Skeletal muscle cell (primary cell): ENCODE data around the gene RGMB.
"Not testable (repeated sequence)": the region's sequence is repeated elsewhere in the genome, so short reads cannot be mapped to it uniquely, and the experiment has no call there.

ENCODE experiments used
- DNase-seq: peaks from one replicate; pipeline ENCODE4 v3.0.0-alpha.2; 2010; ENCODE audit warnings: low read depth
- H3K4me3 ChIP-seq: 2 replicates; pipeline ENCODE4 v1.5.1; 2011; ENCODE audit warnings: low read depth, mild to moderate bottlenecking, control low read depth, low read length, moderate library complexity

RGMB gene

GRCh38 chr5:98773464-98774191 lies at the start of gene RGMB:
TSS of gene RGMB (plus strand) at chr5:98773663. CDS start at chr5:98774071, 408 bp downstream.
- peak; percentile 100 for DNase-seq
- peak within 1 kb of the TSS; percentile 83 for H3K4me3 ChIP-seq

- no peak for DNase-seq
- no peak overlapping the region for H3K4me3 ChIP-seq
These were observed 47.2 kb upstream of the RGMB start for GRCh38 chr5:98726258-98726657.

GRCh38 chr5:98727686-98728085 lies 45.8 kb upstream of the RGMB start:
- no peak overlapping the region for H3K4me3 ChIP-seq
- DNase-seq, result no peak

GRCh38 chr5:98734646-98735045 lies 38.8 kb upstream of the RGMB start:
- DNase-seq, result no peak
- H3K4me3 ChIP-seq, result no peak overlapping the region

- no peak for DNase-seq
- H3K4me3 ChIP-seq, result no peak overlapping the region
These were observed 37.5 kb upstream of the RGMB start for GRCh38 chr5:98735806-98736507.

GRCh38 chr5:98736753-98737152 lies 36.7 kb upstream of the RGMB start:
- H3K4me3 ChIP-seq, result no peak overlapping the region
- no peak for DNase-seq

GRCh38 chr5:98737441-98737840 lies 36.0 kb upstream of the RGMB start:
- not testable (repeated sequence) for DNase-seq

GRCh38 chr5:98738481-98739149 lies 34.8 kb upstream of the RGMB start:
- not testable (repeated sequence) for DNase-seq

More at GRCh38 chr5:98737441-98737840, 36.0 kb upstream of the RGMB start:
- H3K4me3 ChIP-seq, result not testable (repeated sequence)

GRCh38 chr5:98741926-98742325 lies 31.5 kb upstream of the RGMB start:
- no peak overlapping the region for H3K4me3 ChIP-seq
- no peak for DNase-seq

More at GRCh38 chr5:98738481-98739149, 34.8 kb upstream of the RGMB start:
- not testable (repeated sequence) for H3K4me3 ChIP-seq

GRCh38 chr5:98742396-98743073 lies 30.9 kb upstream of the RGMB start:
- H3K4me3 ChIP-seq, result no peak overlapping the region
- DNase-seq, result no peak

- not testable (repeated sequence) for DNase-seq, H3K4me3 ChIP-seq
These were observed 25.2 kb upstream of the RGMB start for GRCh38 chr5:98748259-98748658.

GRCh38 chr5:98749046-98749445 lies 24.4 kb upstream of the RGMB start:
- DNase-seq, result no peak
- no peak overlapping the region for H3K4me3 ChIP-seq

GRCh38 chr5:98750693-98751092 lies 22.8 kb upstream of the RGMB start:
- no peak overlapping the region for H3K4me3 ChIP-seq
- no peak for DNase-seq

- not testable (repeated sequence) for DNase-seq, H3K4me3 ChIP-seq
These were observed 21.1 kb upstream of the RGMB start for GRCh38 chr5:98752331-98752730.

GRCh38 chr5:98752801-98753200 lies 20.7 kb upstream of the RGMB start:
- H3K4me3 ChIP-seq, DNase-seq: not testable (repeated sequence)

- DNase-seq, result no peak
- H3K4me3 ChIP-seq, result no peak overlapping the region
These were observed 20.0 kb upstream of the RGMB start for GRCh38 chr5:98753507-98753906.

- DNase-seq, result peak; percentile 81
- no peak overlapping the region for H3K4me3 ChIP-seq
These were observed 18.1 kb upstream of the RGMB start for GRCh38 chr5:98755406-98755805.

- no peak for DNase-seq
- no peak overlapping the region for H3K4me3 ChIP-seq
These were observed 15.5 kb upstream of the RGMB start for GRCh38 chr5:98757978-98758377.

GRCh38 chr5:98763001-98763630 lies 10.3 kb upstream of the RGMB start:
- H3K4me3 ChIP-seq, result no peak overlapping the region
- DNase-seq, result peak; percentile 85
